22Rv1 (cell line): ENCODE data around the gene ARHGEF4.

ENCODE experiments used
- H3K27ac ChIP-seq: fragments of 450-650 bp; 2 replicates; pipeline ENCODE4 v1.5.1; 2017
- ZFX ChIP-seq: fragments of 450-650 bp; IDR thresholded peaks from 2 replicates; pipeline ENCODE4 v1.6.1; 2017; ENCODE audit warnings: antibody characterized with exemption, borderline replicate concordance
- TF ChIP-seq, protein P1 (sequence below): fragments of 450-650 bp; IDR thresholded peaks from 2 replicates; pipeline ENCODE4 v1.5.1; 2017; ENCODE audit warnings: mild to moderate bottlenecking

Gene ARHGEF4

DNA sequence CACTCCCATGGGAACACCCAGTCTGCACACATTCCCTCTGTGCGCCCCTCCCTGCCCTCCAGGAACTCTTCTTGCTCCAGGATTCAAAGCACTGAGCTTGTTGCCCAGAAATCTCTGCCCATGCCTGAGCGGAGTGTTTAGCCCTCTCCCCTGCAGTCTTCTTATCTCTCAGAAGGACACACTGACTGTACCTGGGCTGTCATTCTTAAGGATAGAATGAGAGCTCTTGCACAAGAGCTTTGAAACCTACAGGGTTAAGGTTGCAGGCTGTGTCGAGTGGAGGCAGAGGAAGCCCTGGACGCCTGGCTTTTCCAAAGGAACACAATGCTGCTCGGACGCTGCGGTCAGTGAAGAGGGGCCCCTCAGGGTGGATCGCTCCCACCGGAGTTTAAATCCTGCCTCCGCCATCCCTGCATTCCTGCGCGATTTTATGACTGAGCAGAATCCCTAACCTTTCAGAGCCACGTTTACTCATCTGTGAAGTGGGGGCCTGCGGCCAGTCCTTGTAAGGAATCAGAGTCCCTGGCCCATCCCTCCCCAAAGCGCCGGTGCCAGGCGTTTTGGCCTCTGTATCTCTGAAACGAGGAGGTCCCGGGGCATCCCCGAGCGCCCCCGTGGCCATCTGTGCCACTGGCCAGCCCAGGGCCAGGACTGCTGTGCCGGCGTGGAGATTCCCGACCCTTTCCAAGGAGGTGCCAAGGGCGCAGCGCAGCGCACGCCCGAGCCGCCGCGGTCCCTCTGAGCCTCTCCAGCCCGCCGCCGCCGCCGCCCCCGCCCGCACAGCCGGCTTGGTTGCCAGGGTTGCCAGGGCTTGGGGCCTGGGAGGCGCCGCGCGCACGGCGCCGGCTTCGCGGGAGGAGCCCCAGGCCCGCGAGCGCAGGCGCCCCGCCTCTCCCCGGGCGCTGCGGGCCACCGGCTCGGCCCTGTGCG lies 197.7 kb downstream of the ARHGEF4 start:
- no peak overlapping the region for H3K27ac ChIP-seq
- no peak for TF ChIP-seq ZFX
- TF ChIP-seq, protein P1, sequence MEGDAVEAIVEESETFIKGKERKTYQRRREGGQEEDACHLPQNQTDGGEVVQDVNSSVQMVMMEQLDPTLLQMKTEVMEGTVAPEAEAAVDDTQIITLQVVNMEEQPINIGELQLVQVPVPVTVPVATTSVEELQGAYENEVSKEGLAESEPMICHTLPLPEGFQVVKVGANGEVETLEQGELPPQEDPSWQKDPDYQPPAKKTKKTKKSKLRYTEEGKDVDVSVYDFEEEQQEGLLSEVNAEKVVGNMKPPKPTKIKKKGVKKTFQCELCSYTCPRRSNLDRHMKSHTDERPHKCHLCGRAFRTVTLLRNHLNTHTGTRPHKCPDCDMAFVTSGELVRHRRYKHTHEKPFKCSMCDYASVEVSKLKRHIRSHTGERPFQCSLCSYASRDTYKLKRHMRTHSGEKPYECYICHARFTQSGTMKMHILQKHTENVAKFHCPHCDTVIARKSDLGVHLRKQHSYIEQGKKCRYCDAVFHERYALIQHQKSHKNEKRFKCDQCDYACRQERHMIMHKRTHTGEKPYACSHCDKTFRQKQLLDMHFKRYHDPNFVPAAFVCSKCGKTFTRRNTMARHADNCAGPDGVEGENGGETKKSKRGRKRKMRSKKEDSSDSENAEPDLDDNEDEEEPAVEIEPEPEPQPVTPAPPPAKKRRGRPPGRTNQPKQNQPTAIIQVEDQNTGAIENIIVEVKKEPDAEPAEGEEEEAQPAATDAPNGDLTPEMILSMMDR, result no peak

DNA sequence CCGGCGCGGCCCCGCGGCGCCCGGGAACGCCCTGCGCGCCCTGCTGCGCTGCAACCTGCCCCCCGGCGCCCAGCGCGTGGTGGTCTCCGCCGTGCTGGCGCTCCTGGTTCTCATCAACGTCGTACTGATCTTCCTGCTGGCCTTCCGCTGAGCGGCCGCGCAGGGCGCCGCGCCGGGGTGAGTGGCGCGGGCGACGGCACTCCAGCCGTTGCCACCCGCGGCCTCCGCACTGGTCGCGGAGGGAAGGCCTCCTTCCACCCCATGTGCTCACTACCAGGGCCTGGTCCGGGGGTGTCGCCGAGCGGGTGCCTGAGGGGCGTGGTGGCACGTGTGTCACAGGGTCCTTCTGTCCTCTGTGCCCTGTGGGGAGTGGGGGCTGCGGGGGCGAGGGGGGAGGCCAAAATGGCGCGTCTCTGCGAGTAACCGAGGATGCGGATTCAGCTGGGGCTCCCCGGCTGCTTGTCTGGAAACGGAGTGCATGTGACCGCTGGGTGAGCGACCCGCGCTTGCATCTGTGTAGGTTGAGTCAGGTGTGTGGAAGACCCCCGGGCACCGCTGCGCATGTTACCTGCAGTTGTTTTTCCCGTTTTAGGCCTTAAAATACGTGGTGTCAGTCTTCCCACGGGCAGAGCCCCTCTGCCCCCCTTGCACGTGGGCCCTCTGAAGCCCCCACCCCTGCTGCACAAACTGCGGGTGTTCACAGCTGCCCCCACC lies 198.6 kb downstream of the ARHGEF4 start:
- TF ChIP-seq ZFX, result no peak
- TF ChIP-seq, protein P1, result no peak
- no peak overlapping the region for H3K27ac ChIP-seq

DNA sequence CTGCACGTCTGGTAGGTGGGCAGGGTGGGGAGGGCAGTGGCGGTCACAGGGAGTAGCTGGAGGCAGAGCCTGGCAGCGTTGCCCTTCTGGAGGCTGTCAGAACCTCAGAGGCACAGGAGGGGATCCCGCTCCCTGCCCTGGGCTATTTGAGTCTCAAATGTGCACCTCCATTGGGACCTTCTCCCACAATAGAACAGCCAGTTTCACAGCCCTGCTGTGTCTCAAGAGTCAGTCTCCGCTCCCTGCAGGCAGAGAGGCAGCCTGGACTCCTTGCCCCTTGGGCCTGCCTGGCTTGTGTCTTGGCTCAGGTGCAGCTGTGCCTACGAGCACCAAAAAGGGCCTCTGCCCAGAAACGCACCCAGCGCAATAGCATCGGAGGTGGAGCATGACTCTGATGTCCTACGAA lies 199.1 kb downstream of the ARHGEF4 start:
- no peak overlapping the region for H3K27ac ChIP-seq
- TF ChIP-seq, protein P1, result no peak
- no peak for TF ChIP-seq ZFX

DNA sequence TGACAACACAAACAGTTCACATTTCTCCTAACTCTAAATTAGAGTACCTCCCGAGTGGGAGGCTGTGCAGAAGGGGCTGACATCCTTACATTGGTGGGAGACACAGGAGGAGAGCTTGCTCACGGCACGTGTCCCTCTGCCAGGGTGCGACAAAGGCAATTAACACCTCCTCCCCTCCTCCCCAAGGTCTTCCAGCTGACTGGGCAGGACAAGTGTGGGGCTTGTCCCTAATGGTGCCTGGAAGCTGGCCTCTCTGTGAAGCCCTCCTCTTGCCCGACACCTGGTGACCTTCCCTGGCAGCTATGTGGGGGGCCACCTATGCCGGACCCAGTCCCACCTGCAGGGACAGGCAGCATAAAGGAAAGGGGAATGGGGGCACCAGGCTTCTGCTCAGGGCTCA lies 199.6 kb downstream of the ARHGEF4 start:
- H3K27ac ChIP-seq, result no peak overlapping the region
- TF ChIP-seq ZFX, result no peak
- TF ChIP-seq, protein P1, result no peak

DNA sequence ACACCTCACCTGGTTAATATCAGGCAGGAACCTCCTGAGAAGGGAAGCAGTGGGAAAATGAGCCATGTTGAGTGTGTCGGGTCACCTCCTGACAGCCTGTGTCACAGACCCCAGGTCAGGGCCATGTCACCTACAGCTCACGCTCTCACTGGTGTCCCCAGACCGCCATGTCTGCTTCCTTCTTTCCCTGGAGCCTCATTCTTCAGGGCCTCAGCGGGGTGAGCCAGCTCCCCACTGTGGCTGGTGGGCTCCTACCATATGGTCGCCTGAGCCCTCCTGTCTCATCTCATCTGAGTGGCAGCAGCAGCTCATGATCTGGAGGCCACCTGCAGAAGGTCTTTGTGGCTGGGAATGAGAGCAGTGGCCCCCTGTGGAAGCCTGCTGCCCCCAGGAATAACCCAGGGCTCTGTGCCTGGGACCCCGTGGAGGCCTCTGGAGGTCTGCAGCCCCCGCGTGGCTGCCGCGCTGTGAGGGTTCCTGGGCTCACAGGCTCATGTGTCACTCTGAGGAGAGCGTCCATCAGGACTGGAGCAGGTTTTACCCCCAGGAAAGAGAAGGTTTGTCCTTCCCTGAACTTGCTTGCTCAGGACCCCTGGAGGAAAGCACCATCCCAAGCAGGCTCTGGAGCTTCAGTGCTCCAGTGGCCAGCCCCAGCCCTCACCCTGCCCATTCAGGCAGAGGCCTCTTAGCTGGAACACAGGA lies 200.1 kb downstream of the ARHGEF4 start:
- TF ChIP-seq ZFX, result no peak
- TF ChIP-seq, protein P1, result no peak
- no peak overlapping the region for H3K27ac ChIP-seq

DNA sequence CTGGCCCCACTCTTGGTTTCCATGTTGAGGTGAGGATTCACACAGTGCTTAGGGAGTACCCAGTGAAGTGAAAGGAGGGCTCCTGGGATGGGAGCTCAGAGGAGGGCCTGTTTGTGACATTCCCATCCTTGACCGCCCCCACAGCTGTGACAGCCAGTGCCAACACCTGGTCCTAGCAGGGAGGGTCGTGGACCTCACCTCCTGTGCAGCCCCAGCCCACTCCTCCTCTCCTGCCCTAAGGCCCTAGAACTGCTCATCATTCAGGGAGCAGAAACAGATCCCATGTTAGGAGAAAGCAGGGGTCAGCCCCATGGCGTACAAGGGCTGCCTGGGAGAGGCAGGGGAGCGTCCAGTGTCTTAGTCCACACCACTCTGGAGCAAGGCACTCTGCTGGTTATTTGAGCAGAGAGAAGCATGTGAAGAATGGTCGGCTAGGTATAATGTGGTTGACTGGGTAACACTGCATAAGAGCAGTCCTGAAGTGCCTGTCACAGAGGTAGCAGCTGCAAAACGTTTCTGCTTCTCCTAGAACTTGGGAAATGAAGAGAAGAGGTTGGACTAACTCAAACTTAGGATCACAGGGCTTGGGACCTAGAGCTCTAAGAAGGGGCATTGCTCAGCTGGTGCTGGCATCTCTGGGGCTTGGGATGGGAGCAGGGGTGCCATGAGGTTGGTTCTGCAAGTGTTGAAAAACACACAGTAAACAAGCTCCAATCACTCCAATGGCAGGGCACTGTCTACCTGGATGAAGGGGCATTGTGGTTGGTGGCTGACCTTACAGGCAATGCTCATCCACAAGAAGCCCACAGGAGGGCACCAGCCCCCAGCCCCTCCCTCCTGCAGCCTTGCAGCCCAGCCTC lies 200.9 kb downstream of the ARHGEF4 start:
- H3K27ac ChIP-seq, result no peak overlapping the region
- TF ChIP-seq, protein P1, result no peak
- TF ChIP-seq ZFX, result no peak
